T-cell (primary cell): Measurements from ENCODE around the gene BZW2. TPM values are rescaled to one million over a fixed set of nuclear protein-coding genes. Genes with fewer than 3 reads are reported as not detected.

Experiments
- ATAC-seq, 4 experiments: fragments of 200-7000 bp in 3 of 4; fragments of 150-1000 bp in 1 of 4; cut with Tn5 transposase; replicated peaks in 1 of 4; 1 replicate in 3 of 4; 2 replicates in 1 of 4; pipeline ENCODE4 v1.10.0; 2021; ENCODE audit warnings: moderate library complexity in 3 of 4, mild to moderate bottlenecking in 2 of 4, moderate number of reproducible peaks in 1 of 4
- CTCF ChIA-PET, 2 donors: fragments of 300-600 bp; sonication (Branson Sonifier 250); formaldehyde crosslinking; loops; one replicate each; lab custom pipeline; 2022; ENCODE audit warnings: antibody characterized with exemption in 2 of 2; lab: Charles Lee
- POLR2A ChIA-PET, 2 donors: fragments of 300-600 bp; sonication (Branson Sonifier 250); formaldehyde crosslinking; loops; one replicate each; lab custom pipeline; 2022; ENCODE audit warnings: antibody characterized with exemption in 2 of 2; lab: Charles Lee
- DNase-seq, 35 experiments: peaks; one replicate each; pipeline versions ENCODE4 v3.0.0 to v3.0.0-alpha.2; 2013 to 2023
- H3K27ac ChIP-seq: one replicate; pipeline ENCODE4 v1.5.1; 2013; ENCODE audit warnings: low read length
- H3K27me3 ChIP-seq, 2 experiments: replicated peaks in 1 of 2; 1 replicate in 1 of 2; 2 replicates in 1 of 2; pipeline versions ENCODE4 v1.6.1 to v1.7.0; 2013; ENCODE audit warnings: low read length in 1 of 2, mixed read lengths in 1 of 2; ENCODE audit not compliant: control insufficient read depth in 2 of 2, insufficient read depth in 2 of 2; ENCODE audit errors: extremely low read depth in 1 of 2
- H3K36me3 ChIP-seq, 2 donors: 1 replicate in 1 of 2; 2 replicates in 1 of 2; pipeline versions ENCODE4 v1.6.1 to v1.7.0; 2013; ENCODE audit warnings: low read length in 1 of 2; ENCODE audit not compliant: control insufficient read depth in 2 of 2, insufficient read depth in 1 of 2; ENCODE audit errors: extremely low read depth in 1 of 2
- H3K4me1 ChIP-seq, 2 experiments: 1 replicate in 1 of 2; 2 replicates in 1 of 2; pipeline versions ENCODE4 v1.6.1 to v1.7.0; 2013; ENCODE audit warnings: low read length in 2 of 2, mixed read lengths in 1 of 2; ENCODE audit not compliant: insufficient read depth in 2 of 2, control insufficient read depth in 1 of 2; ENCODE audit errors: extremely low read depth in 1 of 2
- H3K4me3 ChIP-seq, 2 donors: 1 replicate in 1 of 2; 2 replicates in 1 of 2; pipeline versions ENCODE4 v1.5.1 to v1.7.0; 2013; ENCODE audit warnings: mild to moderate bottlenecking in 2 of 2, low read length in 1 of 2, moderate library complexity in 1 of 2; ENCODE audit not compliant: control insufficient read depth in 1 of 2; ENCODE audit errors: extremely low read depth in 1 of 2
- H3K9me3 ChIP-seq: 2 replicates; pipeline ENCODE4 v1.7.0; 2013
- H3K27ac Mint-ChIP-seq, 2 donors: one replicate each; pipeline ENCODE4 v1.8.0; 2020 to 2021; ENCODE audit warnings: mild to moderate bottlenecking in 2 of 2, mixed read lengths in 2 of 2
- H3K27me3 Mint-ChIP-seq, 2 donors: one replicate each; pipeline ENCODE4 v1.8.0; 2021 to 2022; ENCODE audit warnings: mixed read lengths in 2 of 2
- H3K36me3 Mint-ChIP-seq: one replicate; pipeline ENCODE4 v1.8.0; 2021; ENCODE audit warnings: mixed read lengths
- H3K4me1 Mint-ChIP-seq, 3 donors: one replicate each; pipeline ENCODE4 v1.8.0; 2020 to 2022; ENCODE audit warnings: mixed read lengths in 3 of 3, mild to moderate bottlenecking in 1 of 3
- H3K4me3 Mint-ChIP-seq, 3 donors: one replicate each; pipeline ENCODE4 v1.8.0; 2020 to 2022; ENCODE audit warnings: mild to moderate bottlenecking in 3 of 3, mixed read lengths in 3 of 3, moderate library complexity in 3 of 3
- H3K9me3 Mint-ChIP-seq, 3 donors: one replicate each; pipeline ENCODE4 v1.8.0; 2020 to 2022; ENCODE audit warnings: mixed read lengths in 3 of 3
- WGBS: methylation state at CpG from one replicate; pipeline ENCODE4 v1.1.5; 2013; ENCODE audit warnings: missing lambda C conversion rate; ENCODE audit not compliant: insufficient coverage; 5-methylcytosine and 5-hydroxymethylcytosine counted together
- total RNA-seq, 35 experiments: library from RNA in 6 of 35; stranded (reverse) in 6 of 35; fragments of 120-200 nt in 1 of 35; gene quantifications; one replicate each; pipeline versions ENCODE4 v1.2.1 to v1.2.4 and lab custom pipeline; 2013 to 2026

Gene BZW2
- total RNA-seq, 5 donors from 2014 or later (not counting 1 experiment from before 2014, with no cell fraction given) = 22.1 to 35.1 (median 30.2) TPM

DNA sequence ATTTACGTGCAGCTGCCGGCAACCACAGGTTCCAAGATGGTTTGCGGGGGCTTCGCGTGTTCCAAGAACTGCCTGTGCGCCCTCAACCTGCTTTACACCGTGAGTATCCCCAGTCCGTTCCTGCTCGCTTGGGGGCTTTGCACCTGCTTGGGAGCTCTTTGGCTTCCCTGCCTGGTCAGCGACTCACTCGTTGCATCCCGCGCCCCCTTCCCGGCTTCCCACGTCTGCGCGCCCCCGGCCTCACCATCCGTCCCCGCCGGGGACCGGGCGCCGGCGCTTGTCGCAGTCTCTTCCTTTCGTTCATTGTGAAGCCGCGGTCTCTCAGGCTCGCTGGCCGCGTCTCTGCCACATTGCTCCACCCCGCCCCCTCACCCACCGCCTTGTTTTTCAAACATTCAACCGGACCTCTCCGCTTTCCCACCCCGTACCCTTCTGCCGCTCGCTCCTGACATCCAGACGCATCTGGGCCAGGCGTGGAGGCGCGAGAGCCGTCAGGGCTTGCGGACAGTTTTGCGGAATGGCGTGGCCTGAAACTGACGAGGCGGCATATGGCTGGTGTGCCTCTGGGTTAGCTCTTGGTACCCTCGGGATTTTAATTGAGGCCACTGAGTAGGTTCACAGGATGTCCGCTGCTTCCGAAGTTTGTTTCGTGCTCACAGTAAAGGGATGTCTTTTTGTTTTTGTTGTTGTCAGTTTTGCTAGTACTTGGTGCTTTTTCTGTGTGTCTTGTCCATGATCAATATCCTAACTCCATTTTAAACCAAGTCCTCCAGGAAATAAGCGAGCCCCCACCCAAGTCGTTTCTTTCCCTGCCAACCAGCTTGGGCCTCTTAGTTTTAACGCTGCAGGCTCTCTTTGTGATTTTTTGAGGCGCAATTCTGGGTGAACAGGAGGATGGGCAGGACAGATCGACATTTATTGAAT, 108.2 kb downstream of the BZW2 start:
- Histone ChIP-seq H3K4me1 (peaks cover 3 to 12% of the 10 kb centered on the region in 2 experiments), H3K36me3 (no peaks in the 10 kb centered on the region), H3K4me3 (peak overlapping the region; percentile 40 to 90), H3K27me3 (peaks cover 2 to 22% of the 10 kb centered on the region in 2 experiments), H3K9me3 (no peaks in the 10 kb centered on the region), H3K27ac (no peak overlapping the region)
- ATAC-seq (peak; percentile 26 to 41 (median 34)), DNase-seq (peak in 5 of 35 experiments; percentile 1 to 6 (median 1))
- Mint-ChIP-seq H3K4me1 (peaks cover 10 to 17% (median 10%) of the 10 kb centered on the region in 3 donors), H3K9me3 (no peaks in the 10 kb centered on the region), H3K27ac (peak overlapping the region in 1 of 2 donors; percentile 51), H3K27me3 (peaks cover 23% of the 10 kb centered on the region in 2 donors), H3K4me3 (peak overlapping the region; percentile 69 to 86 (median 77)), H3K36me3 (no peaks in the 10 kb centered on the region)
- CTCF ChIA-PET = interaction anchor here in 1 of 2 donors (0.6 kb wide), 1 partner anchor 121 kb away, joined by 4 read pairs; no protein-coding TSS in a partner anchor
- 2% methylated on average over 49 of the region's 58 CpGs for WGBS
- POLR2A ChIA-PET = interaction anchor here (0.6 to 0.7 kb wide), 2 partner anchors 126 to 333 kb away, joined by 3 to 8 read pairs; partner anchors contain the start of gene CRPPA (in 1 of the 2)

- Mint-ChIP-seq H3K27ac (no peak overlapping the region), H3K27me3 (peaks cover 23% of the 10 kb centered on the region in 2 donors)
Observed at GRCh38 chr7:16754856-16755317, 108.9 kb downstream of the BZW2 start.

DNA sequence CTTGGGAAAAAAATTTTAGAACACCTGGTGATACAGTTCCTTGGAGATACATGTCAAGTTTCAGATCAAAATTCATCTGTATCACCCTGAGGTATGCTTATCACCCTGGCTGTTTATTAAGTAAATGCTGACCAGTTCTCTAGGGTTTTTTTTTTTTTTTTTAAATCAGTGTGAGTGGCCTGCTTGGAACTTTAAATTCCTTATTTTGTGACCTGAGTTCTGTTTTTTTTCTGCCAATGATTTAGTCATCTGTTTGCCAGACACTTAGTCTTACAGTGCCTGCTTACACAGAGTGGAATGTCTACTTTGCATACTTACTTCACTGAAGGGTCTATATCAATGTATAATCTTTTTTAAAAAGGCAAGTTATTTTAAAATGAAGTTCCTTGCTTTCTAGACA, 109.4 kb downstream of the BZW2 start:
- H3K27me3 Mint-ChIP-seq = peaks cover 23% of the 10 kb centered on the region in 2 donors
- peaks cover 10 to 18% (median 10%) of the 10 kb centered on the region in 3 donors for H3K4me1 Mint-ChIP-seq
- DNase-seq (no peak), ATAC-seq (no peak)
- Histone ChIP-seq H3K4me3 (no peak overlapping the region), H3K27me3 (peaks cover 2 to 22% of the 10 kb centered on the region in 2 experiments), H3K27ac (no peak overlapping the region), H3K4me1 (peaks cover 3 to 12% of the 10 kb centered on the region in 2 experiments), H3K9me3 (no peaks in the 10 kb centered on the region), H3K36me3 (no peaks in the 10 kb centered on the region)
- ChIA-PET POLR2A (interaction anchor here in 1 of 2 donors (0.7 kb wide), 1 partner anchor 127 kb away, joined by 3 read pairs; no protein-coding TSS in a partner anchor), CTCF (no interaction called here)
- peak overlapping the region in 2 of 3 donors; percentile 77 to 86 for H3K4me3 Mint-ChIP-seq
- no peak overlapping the region for H3K27ac Mint-ChIP-seq
- no peaks in the 10 kb centered on the region for H3K36me3 Mint-ChIP-seq
- H3K9me3 Mint-ChIP-seq = no peaks in the 10 kb centered on the region

More at GRCh38 chr7:16754856-16755317, 108.9 kb downstream of the BZW2 start:
- peaks cover 10 to 18% (median 10%) of the 10 kb centered on the region in 3 donors for H3K4me1 Mint-ChIP-seq
- Histone ChIP-seq H3K36me3 (no peaks in the 10 kb centered on the region), H3K4me1 (peaks cover 3 to 12% of the 10 kb centered on the region in 2 experiments), H3K9me3 (no peaks in the 10 kb centered on the region), H3K27me3 (peaks cover 2 to 22% of the 10 kb centered on the region in 2 experiments), H3K4me3 (no peak overlapping the region), H3K27ac (no peak overlapping the region)
- ChIA-PET CTCF (interaction anchor here in 1 of 2 donors (0.6 kb wide), 1 partner anchor 120 kb away, joined by 4 read pairs; no protein-coding TSS in a partner anchor), POLR2A (interaction anchor here (0.6 to 0.7 kb wide), 2 partner anchors 126 to 334 kb away, joined by 3 to 8 read pairs; partner anchors contain the start of gene CRPPA (in 1 of the 2))
- no peaks in the 10 kb centered on the region for H3K9me3 Mint-ChIP-seq
- no peaks in the 10 kb centered on the region for H3K36me3 Mint-ChIP-seq
- peak overlapping the region; percentile 69 to 86 (median 77) for H3K4me3 Mint-ChIP-seq
- ATAC-seq = no peak
- 60% methylated on average over 2 of the region's 6 CpGs for WGBS
- DNase-seq = no peak

Other genes starting within 250 kb of the BZW2 start
- gene CRPPA, start 224.6 kb upstream of the BZW2 start, total RNA-seq = 1 to 10 TPM in 4 of 5 donors, under 1 TPM in 1; 0.49 to 2.2 (median 1.0) TPM
- gene SOSTDC1, start 180.4 kb upstream of the BZW2 start, total RNA-seq = not detected
- gene LRRC72, start 119.4 kb upstream of the BZW2 start, total RNA-seq = not detected
- gene ANKMY2, start 427 bp upstream of the BZW2 start, total RNA-seq = 10 to 100 TPM in 2 of 5 donors, 1 to 10 TPM in 3; 7.8 to 10.9 (median 10.0) TPM
- 1 to 10 TPM in 2 of 5 donors, under 1 TPM in 3; 0.73 to 2.0 (median 0.98) TPM for gene TSPAN13, start 107.6 kb downstream of the BZW2 start, total RNA-seq
- gene AGR2, start 158.8 kb downstream of the BZW2 start, total RNA-seq = 1 to 10 TPM in 3 of 5 donors, not detected in 2; 1.4 to 3.0 (median 2.5) TPM
- gene AGR3, start 235.8 kb downstream of the BZW2 start, total RNA-seq = not detected